PFSK-1 (cell line): ENCODE measurements around the gene CCN6.

Experiments used
- FOXP2 ChIP-seq: optimal IDR thresholded peaks from 2 replicates; pipeline ENCODE3; 2011; ENCODE audit warnings: borderline replicate concordance, control low read depth, inconsistent platforms; ENCODE audit not compliant: insufficient read depth; ENCODE audit errors: extremely low read length, extremely low read depth
- POLR2AphosphoS5 ChIP-seq: IDR thresholded peaks from 2 replicates; pipeline ENCODE4 v1.6.1; 2012; ENCODE audit warnings: low read depth, mild to moderate bottlenecking, control low read depth, low read length, moderate library complexity
- REST ChIP-seq, 2 experiments: IDR thresholded peaks; 2 replicates each; pipeline versions ENCODE4 v1.6.1 to v1.8.0; 2011 to 2012; ENCODE audit warnings: low read depth in 2 of 2, low read length in 2 of 2, control low read depth in 1 of 2, inconsistent platforms in 1 of 2, mild to moderate bottlenecking in 1 of 2, moderate library complexity in 1 of 2; ENCODE audit not compliant: insufficient read depth in 1 of 2
- SIN3A ChIP-seq: IDR thresholded peaks from 2 replicates; pipeline ENCODE4 v1.6.1; 2012; ENCODE audit warnings: mild to moderate bottlenecking, low read length, moderate library complexity, borderline replicate concordance; ENCODE audit not compliant: insufficient read depth
- TAF1 ChIP-seq: IDR thresholded peaks from 2 replicates; pipeline ENCODE4 v1.6.1; 2012; ENCODE audit warnings: low read length, control low read depth, borderline replicate concordance; ENCODE audit not compliant: insufficient read depth

CCN6 gene

DNA sequence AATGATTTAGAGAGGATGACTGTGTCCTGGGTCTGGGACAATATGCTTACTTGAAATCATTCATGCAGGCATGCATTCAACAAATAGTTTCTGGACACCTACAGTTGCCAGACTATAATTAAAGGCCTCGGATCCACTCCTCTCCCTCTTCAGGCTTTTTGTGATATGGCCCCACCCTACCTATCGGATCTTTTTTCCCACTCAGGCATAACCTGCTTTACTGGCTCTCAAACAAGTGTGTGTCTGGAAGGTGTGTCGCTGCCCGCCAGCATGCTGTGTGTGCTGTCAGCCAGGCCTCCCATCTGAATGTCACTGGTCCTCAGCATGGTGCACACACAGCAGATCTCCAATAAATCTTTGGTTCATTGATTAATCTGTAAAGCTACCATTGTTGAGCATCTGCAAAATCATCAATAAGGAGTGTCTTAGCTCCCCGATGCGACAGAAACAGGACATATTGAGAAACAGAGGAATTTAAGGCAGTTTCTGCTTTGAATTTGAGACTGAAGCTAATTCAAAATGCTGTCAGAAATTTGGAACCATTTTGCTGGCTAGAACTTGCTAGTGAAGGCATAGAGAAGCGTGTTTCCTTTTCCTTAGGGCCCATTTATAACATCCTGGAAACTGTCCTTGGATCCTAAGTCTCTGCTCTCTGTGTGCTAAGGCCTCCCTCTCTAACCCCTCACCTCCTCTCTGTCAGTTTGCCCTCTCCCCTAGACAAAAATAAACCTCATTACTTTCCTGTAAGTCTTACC, 23.5 kb upstream of the CCN6 start:
- TF ChIP-seq FOXP2 (no peak), TAF1 (no peak), REST (IDR thresholded peaks at IDR 0.05; ENCODE audit: insufficient read depth in 1 of 2, low read depth in 2 of 2, low read length in 2 of 2) (no peak)

DNA sequence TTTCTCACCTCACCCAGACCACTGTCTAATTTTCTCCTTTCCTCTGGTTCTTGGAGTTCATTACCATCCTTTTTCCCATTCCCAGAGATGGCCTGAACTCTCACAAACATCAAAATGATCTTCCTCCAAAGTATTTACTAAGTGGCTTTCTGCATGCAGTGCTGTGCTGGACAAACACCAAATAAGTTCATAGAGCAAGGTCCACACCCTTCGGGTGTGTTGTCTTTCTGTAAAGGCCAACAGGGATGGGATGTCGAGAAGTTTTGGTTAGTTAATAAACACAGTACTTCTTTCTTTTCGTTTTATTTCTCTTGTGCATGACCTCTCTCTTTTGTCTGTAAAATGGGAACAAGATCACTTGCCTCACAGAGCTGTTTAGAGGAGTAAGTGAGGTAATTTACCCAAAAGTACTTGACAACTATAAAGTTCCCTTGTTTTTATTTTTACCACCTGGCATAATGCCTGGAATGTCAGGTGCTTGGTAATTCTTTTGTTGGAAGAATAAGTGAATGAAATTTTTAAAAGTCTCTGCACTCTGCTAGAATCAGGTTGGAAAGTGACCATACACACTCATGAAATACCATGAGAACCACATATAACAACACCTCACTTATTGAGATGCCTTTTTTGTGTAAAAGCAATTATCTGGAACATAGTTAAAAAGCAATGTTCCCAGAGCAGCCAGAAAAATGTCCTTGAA, 22.8 kb upstream of the CCN6 start:
- TF ChIP-seq SIN3A (no peak), TAF1 (no peak), REST (IDR thresholded peaks at IDR 0.05; ENCODE audit: insufficient read depth in 1 of 2, low read depth in 2 of 2, low read length in 2 of 2) (no peak), FOXP2 (no peak), POLR2AphosphoS5 (no peak)

DNA sequence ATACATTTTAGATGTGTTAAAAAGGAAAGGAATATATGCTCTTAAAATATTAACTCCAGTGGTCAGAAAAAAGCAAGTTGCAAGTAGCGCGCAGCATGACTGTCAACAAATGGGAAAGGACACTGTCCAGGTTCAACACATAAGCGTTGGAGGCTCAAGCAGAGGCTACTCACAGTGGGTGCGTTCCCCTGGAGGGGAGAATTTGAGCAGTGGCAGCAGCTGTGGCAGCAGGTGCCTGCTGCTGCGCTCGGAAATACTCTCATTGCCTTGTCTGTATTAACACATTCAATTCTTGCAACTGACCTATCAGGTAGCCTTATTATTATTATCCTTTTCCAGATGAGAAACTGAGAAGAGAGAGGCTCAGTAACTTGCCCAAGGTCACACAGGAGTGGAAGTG, 21.9 kb upstream of the CCN6 start:
- TF ChIP-seq POLR2AphosphoS5 (no peak), REST (IDR thresholded peaks at IDR 0.05; ENCODE audit: insufficient read depth in 1 of 2, low read depth in 2 of 2, low read length in 2 of 2) (no peak), FOXP2 (no peak), TAF1 (no peak), SIN3A (no peak)

GRCh38 chr6:112032728-112033127, 21.2 kb upstream of the CCN6 start:
- TF ChIP-seq TAF1 (no peak), SIN3A (no peak), FOXP2 (no peak), REST (IDR thresholded peaks at IDR 0.05; ENCODE audit: insufficient read depth in 1 of 2, low read depth in 2 of 2, low read length in 2 of 2) (no peak)
